Activated CD4-positive, alpha-beta T cell treated with anti-CD3 and anti-CD28 coated beads, Interleukin-2, amount 10 ng/mL, durations not matched to agents 7 days and 5 days (primary cell): ENCODE measurements around the gene TRNT1. TPM values are rescaled to one million over a fixed set of nuclear protein-coding genes. Genes with fewer than 3 reads are reported as not detected.

Source experiments
- CTCF ChIA-PET: fragments of 350-600 bp; sonication (Branson Sonifier 250); formaldehyde crosslinking; loops from one replicate; lab custom pipeline; 2021; ENCODE audit warnings: antibody characterized with exemption; lab: Charles Lee
- POLR2A ChIA-PET: fragments of 350-600 bp; sonication (Branson Sonifier 250); formaldehyde crosslinking; loops from one replicate; lab custom pipeline; 2021; ENCODE audit warnings: antibody characterized with exemption; lab: Charles Lee
- DNase-seq: peaks from one replicate; pipeline ENCODE4 v3.0.0-alpha.2; 2020
- H3K27ac Mint-ChIP-seq: one replicate; pipeline ENCODE4 v1.8.0; 2021; ENCODE audit warnings: mild to moderate bottlenecking, moderate library complexity, mixed read lengths
- H3K27me3 Mint-ChIP-seq: one replicate; pipeline ENCODE4 v1.8.0; 2021; ENCODE audit warnings: mixed read lengths
- H3K36me3 Mint-ChIP-seq: one replicate; pipeline ENCODE4 v1.8.0; 2021; ENCODE audit warnings: low read depth, mixed read lengths
- H3K4me1 Mint-ChIP-seq: one replicate; pipeline ENCODE4 v1.8.0; 2021; ENCODE audit warnings: mixed read lengths
- H3K4me3 Mint-ChIP-seq: one replicate; pipeline ENCODE4 v1.8.0; 2021; ENCODE audit warnings: mild to moderate bottlenecking, moderate library complexity, mixed read lengths
- H3K9me3 Mint-ChIP-seq: one replicate; pipeline ENCODE4 v1.8.0; 2021; ENCODE audit warnings: mixed read lengths
- total RNA-seq, 2 experiments: library from RNA; stranded (reverse); gene quantifications; one replicate each; pipeline ENCODE4 v1.2.3, GENCODE V29; 2021

Gene TRNT1
- total RNA-seq, 2 experiments from 2014 or later: 37.5 to 40.9 TPM

GRCh38 chr3:3165241-3165640, 38.5 kb downstream of the TRNT1 start:
- ChIA-PET CTCF (no interaction called here), POLR2A (no interaction called here)
- peaks cover 62% of the 10 kb centered on the region for H3K36me3 Mint-ChIP-seq
- peaks cover 7% of the 10 kb centered on the region for H3K4me1 Mint-ChIP-seq
- no peak overlapping the region for H3K4me3 Mint-ChIP-seq
- DNase-seq: no peak
- no peaks in the 10 kb centered on the region for H3K27me3 Mint-ChIP-seq
- H3K9me3 Mint-ChIP-seq: no peaks in the 10 kb centered on the region
- no peak overlapping the region for H3K27ac Mint-ChIP-seq

- Mint-ChIP-seq H3K4me3 (no peak overlapping the region), H3K4me1 (peaks cover 11% of the 10 kb centered on the region), H3K9me3 (no peaks in the 10 kb centered on the region), H3K36me3 (peaks cover 65% of the 10 kb centered on the region), H3K27ac (no peak overlapping the region), H3K27me3 (no peaks in the 10 kb centered on the region)
- CTCF ChIA-PET: no interaction called here
- no peak for DNase-seq
- POLR2A ChIA-PET: no interaction called here
Observed at GRCh38 chr3:3165650-3166049, 38.9 kb downstream of the TRNT1 start.

- ChIA-PET POLR2A (no interaction called here), CTCF (interaction anchor here (2.1 kb wide), 1 partner anchor 12 kb away, joined by 9 read pairs; no protein-coding TSS in a partner anchor)
- Mint-ChIP-seq H3K36me3 (peaks cover 65% of the 10 kb centered on the region), H3K4me3 (no peak overlapping the region), H3K9me3 (no peaks in the 10 kb centered on the region), H3K27me3 (no peaks in the 10 kb centered on the region), H3K4me1 (peaks cover 55% of the 10 kb centered on the region), H3K27ac (peak overlapping the region; percentile 80)
- DNase-seq: peak; percentile 25
Observed at GRCh38 chr3:3170998-3171397, 44.3 kb downstream of the TRNT1 start.

GRCh38 chr3:3172627-3173026, 45.9 kb downstream of the TRNT1 start:
- Mint-ChIP-seq H3K9me3 (no peaks in the 10 kb centered on the region), H3K27me3 (no peaks in the 10 kb centered on the region), H3K4me1 (peaks cover 64% of the 10 kb centered on the region), H3K36me3 (peaks cover 61% of the 10 kb centered on the region), H3K4me3 (peak overlapping the region; percentile 80), H3K27ac (peak overlapping the region; percentile 91)
- POLR2A ChIA-PET: no interaction called here
- CTCF ChIA-PET: interaction anchor here (1.3 to 2.1 kb wide), 6 partner anchors 10 to 145 kb away, joined by 3 to 9 read pairs (median 4); no protein-coding TSS in a partner anchor
- DNase-seq: no peak

GRCh38 chr3:3177861-3178497, 51.2 kb downstream of the TRNT1 start:
- CTCF ChIA-PET: interaction anchor here (0.6 kb wide), 1 partner anchor 31 kb away, joined by 3 read pairs; no protein-coding TSS in a partner anchor
- H3K27me3 Mint-ChIP-seq: no peaks in the 10 kb centered on the region
- POLR2A ChIA-PET: no interaction called here
- no peaks in the 10 kb centered on the region for H3K9me3 Mint-ChIP-seq
- H3K4me1 Mint-ChIP-seq: peaks cover 64% of the 10 kb centered on the region
- peaks cover 42% of the 10 kb centered on the region for H3K36me3 Mint-ChIP-seq
- H3K27ac Mint-ChIP-seq: peak overlapping the region; percentile 89
- H3K4me3 Mint-ChIP-seq: peak overlapping the region; percentile 93
- no peak for DNase-seq

- CTCF ChIA-PET: interaction anchor here (0.8 to 0.9 kb wide), 2 partner anchors 9 to 18 kb away, joined by 3 read pairs; no protein-coding TSS in a partner anchor
- Mint-ChIP-seq H3K4me1 (peaks cover 57% of the 10 kb centered on the region), H3K4me3 (peak overlapping the region; percentile 93), H3K27ac (peak overlapping the region; percentile 89), H3K27me3 (no peaks in the 10 kb centered on the region), H3K9me3 (no peaks in the 10 kb centered on the region), H3K36me3 (peaks cover 35% of the 10 kb centered on the region)
- POLR2A ChIA-PET: no interaction called here
- no peak for DNase-seq
Observed at GRCh38 chr3:3178498-3179328, 52.0 kb downstream of the TRNT1 start.

- peaks cover 52% of the 10 kb centered on the region for H3K4me1 Mint-ChIP-seq
- H3K9me3 Mint-ChIP-seq: no peaks in the 10 kb centered on the region
- peak within 1 kb of the TSS; percentile 93 for H3K4me3 Mint-ChIP-seq
- ChIA-PET POLR2A (no interaction called here), CTCF (interaction anchor here (0.8 to 0.9 kb wide), 2 partner anchors 8 to 17 kb away, joined by 3 read pairs; no protein-coding TSS in a partner anchor)
- H3K27ac Mint-ChIP-seq: peak within 1 kb of the TSS; percentile 89
- peak; percentile 89 for DNase-seq
- H3K36me3 Mint-ChIP-seq: peaks cover 29% of the 10 kb centered on the region
- no peaks in the 10 kb centered on the region for H3K27me3 Mint-ChIP-seq
Observed at GRCh38 chr3:3179407-3180094, 52.8 kb downstream of the TRNT1 start, which contains the start of gene CRBN. Gene CRBN (minus strand): TSS chr3:3179691. CDS start chr3:3179687, 4 bp downstream.

GRCh38 chr3:3180456-3180855, 53.7 kb downstream of the TRNT1 start:
- POLR2A ChIA-PET: no interaction called here
- DNase-seq: no peak
- Mint-ChIP-seq H3K36me3 (peaks cover 22% of the 10 kb centered on the region), H3K9me3 (no peaks in the 10 kb centered on the region), H3K27me3 (peaks cover 3% of the 10 kb centered on the region), H3K4me3 (no peak overlapping the region), H3K27ac (no peak overlapping the region), H3K4me1 (peaks cover 43% of the 10 kb centered on the region)
- CTCF ChIA-PET: no interaction called here

- Mint-ChIP-seq H3K36me3 (no peaks in the 10 kb centered on the region), H3K27ac (no peak overlapping the region), H3K4me3 (no peak overlapping the region), H3K27me3 (peaks cover 3% of the 10 kb centered on the region), H3K9me3 (peaks cover 10% of the 10 kb centered on the region), H3K4me1 (peaks cover 13% of the 10 kb centered on the region)
- ChIA-PET POLR2A (no interaction called here), CTCF (interaction anchor here (2.0 kb wide), 1 partner anchor 10 kb away, joined by 5 read pairs; no protein-coding TSS in a partner anchor)
- no peak for DNase-seq
Observed at GRCh38 chr3:3184876-3185275, 58.1 kb downstream of the TRNT1 start.

GRCh38 chr3:3189102-3189727, 62.5 kb downstream of the TRNT1 start:
- CTCF ChIA-PET: interaction anchor here (0.6 to 1.9 kb wide), 2 partner anchors 11 to 16 kb away, joined by 4 read pairs; no protein-coding TSS in a partner anchor
- Mint-ChIP-seq H3K36me3 (no peaks in the 10 kb centered on the region), H3K4me3 (no peak overlapping the region), H3K27me3 (peaks cover 3% of the 10 kb centered on the region), H3K4me1 (peaks cover 28% of the 10 kb centered on the region), H3K9me3 (peaks cover 10% of the 10 kb centered on the region), H3K27ac (no peak overlapping the region)
- POLR2A ChIA-PET: no interaction called here
- no peak for DNase-seq

- Mint-ChIP-seq H3K9me3 (peaks cover 10% of the 10 kb centered on the region), H3K4me3 (no peak overlapping the region), H3K4me1 (peaks cover 29% of the 10 kb centered on the region), H3K27me3 (peaks cover under 1% of the 10 kb centered on the region), H3K27ac (no peak overlapping the region), H3K36me3 (no peaks in the 10 kb centered on the region)
- DNase-seq: no peak
- CTCF ChIA-PET: no interaction called here
- POLR2A ChIA-PET: no interaction called here
Observed at GRCh38 chr3:3189961-3190360, 63.2 kb downstream of the TRNT1 start.

- peaks cover 2% of the 10 kb centered on the region for H3K9me3 Mint-ChIP-seq
- DNase-seq: peak; percentile 30
- peaks cover 30% of the 10 kb centered on the region for H3K4me1 Mint-ChIP-seq
- no peaks in the 10 kb centered on the region for H3K36me3 Mint-ChIP-seq
- POLR2A ChIA-PET: no interaction called here
- H3K27me3 Mint-ChIP-seq: no peaks in the 10 kb centered on the region
- H3K27ac Mint-ChIP-seq: peak overlapping the region; percentile 83
- CTCF ChIA-PET: interaction anchor here (0.7 to 1.3 kb wide), 3 partner anchors 9 to 1862 kb away, joined by 4 read pairs; no protein-coding TSS in a partner anchor
- H3K4me3 Mint-ChIP-seq: peak overlapping the region; percentile 40
Observed at GRCh38 chr3:3191675-3192285, 65.0 kb downstream of the TRNT1 start.
